Measurements from ENCODE around the gene GPBP1L1.

- TF ChIP-seq POLR2AphosphoS5 (IDR thresholded peaks at IDR 0.05; ENCODE audit: low read depth, low read length), result no peak
- TF ChIP-seq POLR2A (IDR thresholded peaks at IDR 0.05; ENCODE audit: low read depth, low read length), result no peak; the same call in 1 of the 2 replicates
- TF ChIP-seq TAF1 (IDR thresholded peaks at IDR 0.05; ENCODE audit: low read depth, low read length), result no peak
- no peak for TF ChIP-seq PAX5 (IDR thresholded peaks at IDR 0.05; ENCODE audit: insufficient read depth, low read length, severe bottlenecking)
- no peak for TF ChIP-seq POU2F2 (IDR thresholded peaks at IDR 0.05; ENCODE audit: low read depth, low read length)
Measured at GRCh38 chr1:45620588-45621500, 65.5 kb downstream of the GPBP1L1 start.

Data from GM12891 (cell line).